ENCODE measurements around the gene PPP2R3B. TPM values are rescaled to one million over a fixed set of nuclear protein-coding genes. Genes with fewer than 3 reads are reported as not detected.

The PPP2R3B gene
- total and polyA plus RNA-seq, 2 donors (not counting 1 experiment from before 2014, with no cell fraction given), result 43.3 to 47.6 TPM

GRCh38 chrX:421646-422391 is 35.1 kb upstream of the PPP2R3B start:
- H3K4me3 Mint-ChIP-seq, result no peak overlapping the region
- ATAC-seq (ENCODE audit: low read depth), result no peak
- WGBS (ENCODE audit: insufficient coverage), result 39% methylated on average over 36 of the region's 40 CpGs

More at GRCh38 chrX:421646-422391, 35.1 kb upstream of the PPP2R3B start:
- H3K9me3 ChIP-seq (ENCODE audit: control extremely low read depth in 1 of 3, control insufficient read depth in 2 of 3, insufficient read depth in 1 of 3, low read length in 2 of 3), result peaks cover 0 to 34% (median 0%) of the 10 kb centered on the region in 3 donors
- H3K27me3 ChIP-seq (replicated peaks in 1 of 4; ENCODE audit: control extremely low read depth in 1 of 4, control insufficient read depth in 3 of 4, insufficient read depth in 4 of 4, low read length in 3 of 4), result peaks cover 0 to under 1% (median 0%) of the 10 kb centered on the region in 4 experiments
- H3K4me2 ChIP-seq (replicated peaks; ENCODE audit: low read depth, low read length, poor library complexity, severe bottlenecking), result no peak overlapping the region
- H3K4me1 ChIP-seq (ENCODE audit: control insufficient read depth in 2 of 2, insufficient read depth in 2 of 2, low read length in 2 of 2), result no peaks in the 10 kb centered on the region
- no peak overlapping the region for H2AFZ ChIP-seq (ENCODE audit: insufficient read depth, low read depth, low read length, poor library complexity, severe bottlenecking)
- TF ChIP-seq EZH2 (IDR thresholded peaks at IDR 0.05; ENCODE audit: borderline replicate concordance, insufficient read depth, low read depth, low read length, poor library complexity, severe bottlenecking) (no peak), CTCF (IDR thresholded peaks at IDR 0.05) (no peak)
- no peaks in the 10 kb centered on the region for H3K79me2 ChIP-seq (ENCODE audit: control insufficient read depth, insufficient read depth, low read length)
- Mint-ChIP-seq H3K9me3 (ENCODE audit: insufficient read depth) (no peaks in the 10 kb centered on the region), H3K4me1 (no peaks in the 10 kb centered on the region), H3K27ac (no peak overlapping the region), H3K27me3 (peaks cover 5% of the 10 kb centered on the region)
- no peak for DNase-seq
- no peak overlapping the region for H3K27ac ChIP-seq (ENCODE audit: low read length in 2 of 2)
- no peak overlapping the region for H3K9ac ChIP-seq (ENCODE audit: low read length)
- no peaks in the 10 kb centered on the region for H3K36me3 ChIP-seq (replicated peaks in 1 of 2; ENCODE audit: control extremely low read depth in 1 of 2, control insufficient read depth in 1 of 2, extremely low read depth in 1 of 2, insufficient read depth in 2 of 2, low read length in 1 of 2)
- intact Hi-C loops (cut with micrococcal nuclease), result no loop called here
- no peak overlapping the region for H3K4me3 ChIP-seq (ENCODE audit: control extremely low read depth in 1 of 5, extremely low read depth in 1 of 5, insufficient read depth in 1 of 5, low read depth in 2 of 5, low read length in 4 of 5)
- ChIA-PET POLR2A (no interaction called here), CTCF (no interaction called here)
- no peaks in the 10 kb centered on the region for H4K20me1 ChIP-seq (ENCODE audit: control insufficient read depth, insufficient read depth, low read length, poor library complexity, severe bottlenecking)
